ENCODE results near the gene SDCCAG8.

SDCCAG8 gene

GRCh38 chr1:243255791-243256512, at the start of gene SDCCAG8:
Gene SDCCAG8 (plus strand): TSS chr1:243256041. CDS start chr1:243256174, 133 bp downstream.
- TF ChIP-seq CTCF (IDR thresholded peaks at IDR 0.05): no peak

GRCh38 chr1:243213045-243213787, 42.6 kb upstream of the SDCCAG8 start:
- no peak for TF ChIP-seq CTCF (IDR thresholded peaks at IDR 0.05)

- no peak for TF ChIP-seq CTCF (IDR thresholded peaks at IDR 0.05)
Measured at GRCh38 chr1:243216741-243217140, 39.1 kb upstream of the SDCCAG8 start.

GRCh38 chr1:243217349-243217748, 38.5 kb upstream of the SDCCAG8 start:
- TF ChIP-seq CTCF (IDR thresholded peaks at IDR 0.05): no peak

GRCh38 chr1:243218059-243218458, 37.8 kb upstream of the SDCCAG8 start:
- no peak for TF ChIP-seq CTCF (IDR thresholded peaks at IDR 0.05)

- TF ChIP-seq CTCF (IDR thresholded peaks at IDR 0.05): no peak
Measured at GRCh38 chr1:243227622-243228021, 28.2 kb upstream of the SDCCAG8 start.

- TF ChIP-seq CTCF (IDR thresholded peaks at IDR 0.05): no peak
Measured at GRCh38 chr1:243229526-243229925, 26.3 kb upstream of the SDCCAG8 start.
